GM10266 (cell line): Measurements from ENCODE around the gene TRIM27.

Source experiments
- DNase-seq: peaks from one replicate; pipeline ENCODE4 v3.0.0; 2012; ENCODE audit errors: extremely low spot score
- TF ChIP-seq, protein P1 (sequence below): IDR thresholded peaks from 2 replicates; pipeline ENCODE4 v1.5.1; 2012; ENCODE audit warnings: mild to moderate bottlenecking, low read depth; ENCODE audit not compliant: control insufficient read depth, insufficient read depth; ENCODE audit errors: missing control alignments

The TRIM27 gene

GRCh38 chr6:28892525-28892924 lies 31.3 kb downstream of the TRIM27 start:
- TF ChIP-seq, protein P1, sequence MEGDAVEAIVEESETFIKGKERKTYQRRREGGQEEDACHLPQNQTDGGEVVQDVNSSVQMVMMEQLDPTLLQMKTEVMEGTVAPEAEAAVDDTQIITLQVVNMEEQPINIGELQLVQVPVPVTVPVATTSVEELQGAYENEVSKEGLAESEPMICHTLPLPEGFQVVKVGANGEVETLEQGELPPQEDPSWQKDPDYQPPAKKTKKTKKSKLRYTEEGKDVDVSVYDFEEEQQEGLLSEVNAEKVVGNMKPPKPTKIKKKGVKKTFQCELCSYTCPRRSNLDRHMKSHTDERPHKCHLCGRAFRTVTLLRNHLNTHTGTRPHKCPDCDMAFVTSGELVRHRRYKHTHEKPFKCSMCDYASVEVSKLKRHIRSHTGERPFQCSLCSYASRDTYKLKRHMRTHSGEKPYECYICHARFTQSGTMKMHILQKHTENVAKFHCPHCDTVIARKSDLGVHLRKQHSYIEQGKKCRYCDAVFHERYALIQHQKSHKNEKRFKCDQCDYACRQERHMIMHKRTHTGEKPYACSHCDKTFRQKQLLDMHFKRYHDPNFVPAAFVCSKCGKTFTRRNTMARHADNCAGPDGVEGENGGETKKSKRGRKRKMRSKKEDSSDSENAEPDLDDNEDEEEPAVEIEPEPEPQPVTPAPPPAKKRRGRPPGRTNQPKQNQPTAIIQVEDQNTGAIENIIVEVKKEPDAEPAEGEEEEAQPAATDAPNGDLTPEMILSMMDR: no peak
- DNase-seq: no peak

GRCh38 chr6:28887796-28888496 lies 35.8 kb downstream of the TRIM27 start:
- TF ChIP-seq, protein P1: no peak
- DNase-seq: no peak

DNA sequence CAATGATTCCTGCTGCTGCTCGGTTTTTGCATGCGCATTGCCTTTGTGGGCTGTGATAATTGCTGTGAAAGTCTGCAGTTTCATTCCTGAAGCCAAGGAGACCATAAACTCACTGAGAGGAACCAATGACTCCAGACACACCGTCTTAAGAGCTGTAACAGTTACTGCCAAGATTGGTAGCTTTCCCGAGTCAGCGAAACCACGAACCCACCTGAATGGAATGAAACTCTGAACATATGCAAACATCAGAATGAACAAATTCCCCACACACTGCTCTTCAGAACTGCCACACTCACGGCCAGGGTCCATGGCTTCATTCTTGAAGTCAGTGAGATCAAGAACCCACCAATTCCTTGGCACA lies 37.7 kb downstream of the TRIM27 start:
- no peak for DNase-seq
- TF ChIP-seq, protein P1: no peak

DNA sequence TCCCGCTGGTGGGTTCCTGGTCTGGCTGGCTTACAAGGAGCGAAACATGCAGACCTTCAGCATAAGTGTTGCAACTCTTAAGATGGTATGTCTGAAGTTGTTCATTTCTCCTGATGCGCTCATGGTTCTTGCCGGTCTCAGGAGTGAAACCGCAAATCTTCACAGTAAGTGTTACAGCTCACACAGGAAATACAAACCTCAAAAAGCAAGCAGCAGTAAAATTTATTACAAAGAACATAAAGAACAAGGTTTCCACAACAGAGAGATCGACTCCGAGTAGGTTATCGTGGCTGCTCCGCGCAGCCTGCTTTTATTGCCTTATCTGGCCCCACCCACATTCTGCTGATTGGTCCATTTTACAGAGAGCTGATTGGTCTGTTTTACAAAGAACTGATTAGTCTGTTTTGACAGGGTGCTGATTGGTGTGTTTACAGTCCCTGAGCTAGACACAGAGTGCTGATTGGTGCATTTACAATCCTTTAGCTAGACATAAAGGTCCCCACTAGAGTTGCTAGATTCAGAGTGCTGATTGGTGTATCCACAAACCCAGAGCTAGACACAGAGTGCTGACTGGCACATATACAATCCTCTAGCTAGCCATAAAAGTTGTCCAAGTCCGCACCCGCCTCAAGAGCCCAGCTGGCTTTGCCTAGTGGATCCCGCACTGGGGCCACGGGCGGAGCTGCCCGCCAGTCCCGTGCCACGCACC lies 39.2 kb downstream of the TRIM27 start:
- TF ChIP-seq, protein P1: no peak
- DNase-seq: no peak

DNA sequence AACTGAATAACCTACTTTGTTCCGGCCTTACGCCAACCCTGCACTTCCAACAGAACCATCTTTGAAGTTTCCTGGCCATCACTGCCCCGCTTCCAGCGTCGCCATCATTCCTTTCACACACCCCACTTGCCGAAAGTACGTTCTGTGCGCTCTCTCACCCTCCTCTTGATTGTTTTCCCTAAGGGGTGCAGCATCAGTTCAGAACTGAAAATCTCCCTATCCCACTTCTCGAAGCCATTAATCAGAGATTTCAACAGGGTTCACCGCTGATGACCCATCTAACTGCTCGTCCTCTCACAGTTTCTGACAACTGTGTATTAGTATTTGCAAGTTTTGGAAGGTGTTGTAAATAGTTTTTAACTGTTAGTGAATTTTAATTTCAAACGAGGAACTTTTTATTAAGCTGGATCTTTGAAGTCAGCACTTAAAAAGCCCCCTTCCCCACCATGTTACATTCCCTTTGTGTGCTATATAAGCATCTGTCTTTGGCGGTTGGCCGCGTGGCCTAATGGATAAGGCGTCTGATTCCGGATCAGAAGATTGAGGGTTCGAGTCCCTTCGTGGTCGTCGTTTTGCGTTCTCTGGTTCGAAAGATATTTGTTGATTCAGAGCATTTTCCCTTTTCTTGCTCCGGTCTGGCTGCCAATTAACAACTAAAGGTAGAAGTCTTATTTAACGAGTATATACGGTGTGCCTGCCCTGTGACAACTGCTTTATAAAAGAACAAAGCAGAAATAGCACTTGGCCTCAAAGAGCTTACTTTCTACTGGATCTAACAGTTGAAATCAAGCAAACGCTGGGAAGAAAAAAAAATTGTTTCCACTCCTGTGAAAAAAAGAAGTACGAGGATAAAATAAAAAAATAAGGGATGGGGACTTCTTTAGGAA lies 42.6 kb downstream of the TRIM27 start:
- TF ChIP-seq, protein P1: no peak
- peak; percentile 64 for DNase-seq

- no peak for DNase-seq
- TF ChIP-seq, protein P1: no peak
Observed at GRCh38 chr6:28880519-28880893, 43.3 kb downstream of the TRIM27 start.

- DNase-seq: no peak
- TF ChIP-seq, protein P1: no peak
Observed at GRCh38 chr6:28876710-28877109, 47.1 kb downstream of the TRIM27 start.
